Lower leg skin (tissue), 3 donors: ENCODE results near the gene LARP1.

Experiments used
- POLR2A ChIP-seq, 2 donors: fragments of 450-650 bp; IDR thresholded peaks; one replicate each; pipeline ENCODE4 v1.6.1; 2016 to 2017; ENCODE audit warnings: antibody characterized with exemption in 2 of 2, mild to moderate bottlenecking in 1 of 2, moderate library complexity in 1 of 2
- TF ChIP-seq, protein P1 (sequence below), 3 donors: fragments of 450-650 bp; IDR thresholded peaks; one replicate each; pipeline ENCODE4 v1.5.1; 2016; ENCODE audit warnings: antibody characterized with exemption in 3 of 3, mild to moderate bottlenecking in 3 of 3, moderate library complexity in 2 of 3

GRCh38 chr5:154836225-154836624 is 81.0 kb downstream of the LARP1 start:
- no peak for TF ChIP-seq POLR2A (IDR thresholded peaks at IDR 0.05)
- TF ChIP-seq, protein P1, sequence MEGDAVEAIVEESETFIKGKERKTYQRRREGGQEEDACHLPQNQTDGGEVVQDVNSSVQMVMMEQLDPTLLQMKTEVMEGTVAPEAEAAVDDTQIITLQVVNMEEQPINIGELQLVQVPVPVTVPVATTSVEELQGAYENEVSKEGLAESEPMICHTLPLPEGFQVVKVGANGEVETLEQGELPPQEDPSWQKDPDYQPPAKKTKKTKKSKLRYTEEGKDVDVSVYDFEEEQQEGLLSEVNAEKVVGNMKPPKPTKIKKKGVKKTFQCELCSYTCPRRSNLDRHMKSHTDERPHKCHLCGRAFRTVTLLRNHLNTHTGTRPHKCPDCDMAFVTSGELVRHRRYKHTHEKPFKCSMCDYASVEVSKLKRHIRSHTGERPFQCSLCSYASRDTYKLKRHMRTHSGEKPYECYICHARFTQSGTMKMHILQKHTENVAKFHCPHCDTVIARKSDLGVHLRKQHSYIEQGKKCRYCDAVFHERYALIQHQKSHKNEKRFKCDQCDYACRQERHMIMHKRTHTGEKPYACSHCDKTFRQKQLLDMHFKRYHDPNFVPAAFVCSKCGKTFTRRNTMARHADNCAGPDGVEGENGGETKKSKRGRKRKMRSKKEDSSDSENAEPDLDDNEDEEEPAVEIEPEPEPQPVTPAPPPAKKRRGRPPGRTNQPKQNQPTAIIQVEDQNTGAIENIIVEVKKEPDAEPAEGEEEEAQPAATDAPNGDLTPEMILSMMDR (IDR thresholded peaks at IDR 0.05) = no peak
